ENCODE results near the gene VPS13D.

DNA sequence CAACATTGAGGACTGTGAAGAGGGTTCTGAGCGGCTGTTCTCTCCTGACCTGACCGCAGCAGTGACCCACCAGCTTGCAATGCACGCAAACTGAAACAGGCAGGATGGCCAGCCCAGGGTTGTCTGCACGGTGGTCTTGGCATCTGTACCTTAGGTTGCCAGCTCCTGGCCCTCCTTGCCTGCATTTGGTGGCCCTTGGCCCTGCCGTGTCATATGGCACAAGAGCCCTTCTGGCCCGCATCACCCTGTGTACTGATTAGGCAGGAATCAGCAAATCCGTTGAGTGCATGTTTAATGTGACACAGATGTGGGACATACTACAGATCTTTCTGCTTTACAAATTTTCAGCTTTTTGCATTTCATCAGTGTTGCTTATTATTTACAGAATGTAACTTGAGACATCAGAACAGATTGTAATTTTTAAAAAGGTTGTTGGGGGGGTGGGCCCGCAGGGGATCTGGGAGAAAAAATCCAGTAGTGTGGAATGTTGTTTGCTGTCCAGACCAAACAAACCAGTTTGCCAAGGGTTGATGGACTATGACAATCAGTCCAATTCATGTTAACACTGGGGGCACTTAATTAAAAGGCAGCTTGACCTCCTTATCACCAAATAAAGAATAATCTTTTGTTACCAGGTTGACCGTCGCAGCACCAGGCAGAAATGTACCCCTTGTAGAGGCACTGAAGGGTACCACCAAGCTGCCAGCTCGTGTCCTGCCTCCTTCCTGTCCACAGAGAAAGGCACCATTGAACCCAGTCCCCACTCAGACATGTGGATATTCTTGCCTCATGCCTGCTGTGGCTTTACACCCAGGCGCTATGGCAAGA is 255.6 kb downstream of the VPS13D start:
- no peak for TF ChIP-seq EZH2 (IDR thresholded peaks at IDR 0.05; ENCODE audit: low read depth, unreplicated experiment)
- no peak for TF ChIP-seq CTCF (conservative IDR thresholded peaks at IDR 0.05; ENCODE audit: low read depth in 2 of 2)
- no peak for TF ChIP-seq EZH2phosphoT487 (IDR thresholded peaks at IDR 0.05; ENCODE audit: unreplicated experiment)
- no peak for TF ChIP-seq POLR2AphosphoS5 (IDR thresholded peaks at IDR 0.05; ENCODE audit: low read depth)
- no peak for TF ChIP-seq NANOG (IDR thresholded peaks at IDR 0.05; ENCODE audit: borderline replicate concordance)
- TF ChIP-seq REST (IDR thresholded peaks at IDR 0.05; ENCODE audit: unreplicated experiment) = no peak

Measured in GM23338 (cell line).